HG03575 (cell line): ENCODE measurements around the gene FAM240A.
"Not testable (repeated sequence)": the region's sequence is repeated elsewhere in the genome, so short reads cannot be mapped to it uniquely, and the experiment has no call there.

ENCODE experiments used
- ATAC-seq: cut with Tn5 transposase; IDR thresholded peaks from one replicate; pipeline ENCODE4 v1.9.1; 2021; ENCODE audit not compliant: unreplicated experiment, insufficient number of reproducible peaks, low FRiP score; ENCODE audit errors: extremely low read depth

The FAM240A gene

GRCh38 chr3:46585799-46586693 is 26.3 kb upstream of the FAM240A start:
- ATAC-seq = no peak

DNA sequence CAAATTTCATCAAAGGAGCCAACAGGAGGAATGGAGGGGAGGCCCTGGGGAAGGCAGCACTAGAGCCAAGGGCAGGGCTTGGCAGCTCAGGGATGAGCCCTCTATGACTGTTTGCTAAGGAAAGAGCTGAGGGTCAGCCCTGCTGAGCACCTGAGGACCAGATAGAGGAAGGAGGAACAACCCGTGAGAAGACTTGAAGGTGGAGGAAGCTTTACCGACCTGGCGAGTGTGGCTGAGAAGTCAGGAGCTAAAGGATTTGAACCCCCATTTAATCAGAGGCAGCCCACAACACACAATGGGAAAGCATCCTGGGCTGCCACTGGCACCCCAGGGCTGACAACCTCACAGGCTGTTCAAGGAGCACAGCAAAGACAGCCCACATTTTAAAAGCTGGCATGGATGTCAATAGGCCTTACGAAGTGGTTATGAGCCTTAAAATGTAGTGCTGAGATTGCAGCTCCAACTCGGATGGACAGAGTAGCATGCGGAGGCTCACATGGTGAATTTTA is 25.5 kb upstream of the FAM240A start:
- no peak for ATAC-seq

GRCh38 chr3:46587268-46587667 is 25.1 kb upstream of the FAM240A start:
- not testable (repeated sequence) for ATAC-seq

DNA sequence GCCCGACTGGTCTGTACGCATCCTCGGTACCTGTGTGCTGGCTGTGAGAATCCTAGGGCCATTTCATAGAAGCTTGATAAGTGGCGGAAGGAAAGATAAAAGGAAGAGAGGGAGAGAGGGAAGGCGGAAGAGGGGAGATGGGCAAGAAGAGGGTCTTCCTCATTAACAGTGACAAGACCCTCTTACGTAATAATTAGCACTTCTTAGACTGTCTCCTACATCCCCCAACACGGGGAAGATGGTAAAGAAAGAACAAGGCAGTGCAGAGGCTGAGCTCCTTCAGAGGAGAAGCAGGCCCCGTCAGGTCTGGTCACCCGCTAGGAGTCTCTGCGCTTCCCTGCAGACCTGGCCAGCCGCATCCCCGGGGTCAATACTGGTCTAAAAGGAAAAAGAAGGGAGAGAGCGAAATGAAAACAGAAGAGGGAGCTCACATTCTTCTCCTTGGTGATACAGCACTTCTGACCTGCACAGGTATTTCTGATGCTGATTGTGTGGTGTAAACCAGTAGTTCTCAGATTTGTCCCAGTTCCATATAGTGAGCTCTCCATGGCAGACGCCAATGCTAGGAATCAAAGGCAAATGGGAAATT is 19.0 kb upstream of the FAM240A start:
- ATAC-seq = no peak

GRCh38 chr3:46593979-46594378 is 18.3 kb upstream of the FAM240A start:
- ATAC-seq = no peak

DNA sequence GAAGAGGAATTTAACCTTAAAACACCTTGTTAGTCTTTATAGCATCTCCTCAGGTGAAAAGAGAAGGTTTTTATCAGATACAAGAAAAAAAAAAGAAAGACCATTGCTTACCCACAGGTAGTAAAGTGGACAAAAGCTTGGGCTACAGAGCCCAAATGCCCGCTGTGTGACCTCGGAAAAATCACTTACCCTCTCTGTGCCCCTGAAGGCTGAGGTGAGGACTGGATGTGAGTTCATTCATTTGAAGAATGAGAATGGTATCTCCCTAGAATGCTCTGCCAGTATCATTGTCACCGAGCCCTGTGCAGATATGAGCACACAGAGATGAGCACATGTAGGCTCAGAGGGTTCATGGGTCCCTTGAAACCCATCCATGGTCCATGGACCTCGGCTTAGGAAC is 17.6 kb upstream of the FAM240A start:
- ATAC-seq = no peak

- no peak for ATAC-seq
These were observed 16.5 kb upstream of the FAM240A start for GRCh38 chr3:46595819-46596314.

DNA sequence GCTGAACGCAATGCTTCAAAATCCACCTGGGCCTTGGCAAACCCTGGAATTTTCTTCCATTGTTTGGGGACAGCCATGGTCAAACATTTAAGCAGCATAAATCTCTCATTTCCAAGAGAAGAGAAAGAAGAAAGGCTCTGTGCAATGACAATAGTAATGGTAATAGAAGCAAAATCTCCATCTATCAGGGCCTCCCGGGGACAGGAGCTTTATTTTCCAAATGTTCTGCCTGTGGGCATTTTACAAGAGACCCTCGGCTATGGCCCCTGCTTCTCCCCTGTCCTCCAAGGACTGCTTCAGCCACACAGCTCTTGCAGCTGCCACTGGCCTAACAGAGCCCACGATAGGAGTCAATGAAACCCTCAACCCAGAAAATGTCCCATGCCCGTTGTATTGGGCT is 12.7 kb upstream of the FAM240A start:
- no peak for ATAC-seq

DNA sequence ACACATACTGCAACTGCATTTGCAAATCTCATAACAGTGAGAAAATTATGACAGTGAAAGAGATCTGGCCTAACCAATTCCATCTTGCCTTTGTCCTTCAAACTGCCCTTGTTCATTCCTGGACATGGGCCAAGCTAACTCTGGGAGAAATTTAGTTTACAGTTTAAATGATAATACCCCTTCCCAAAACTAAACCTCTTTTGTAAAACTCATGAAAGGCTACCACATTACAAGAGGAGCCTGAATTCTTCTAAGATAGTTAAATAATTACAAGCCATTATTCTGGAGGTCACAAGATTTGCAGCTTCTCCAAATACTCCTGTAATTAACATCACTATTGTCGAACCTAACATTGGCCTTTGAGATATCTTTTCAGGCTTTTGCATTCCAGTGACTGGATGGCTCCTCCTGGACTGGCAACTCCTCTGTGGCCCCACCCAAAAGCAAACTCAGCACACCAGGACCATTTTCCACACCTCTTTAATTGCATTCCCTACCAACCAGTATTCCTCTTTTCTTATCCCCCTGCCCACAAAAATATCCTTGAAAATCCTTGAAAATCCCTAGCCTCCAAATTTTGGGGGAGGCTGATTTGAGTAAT is 8.8 kb upstream of the FAM240A start:
- no peak for ATAC-seq

DNA sequence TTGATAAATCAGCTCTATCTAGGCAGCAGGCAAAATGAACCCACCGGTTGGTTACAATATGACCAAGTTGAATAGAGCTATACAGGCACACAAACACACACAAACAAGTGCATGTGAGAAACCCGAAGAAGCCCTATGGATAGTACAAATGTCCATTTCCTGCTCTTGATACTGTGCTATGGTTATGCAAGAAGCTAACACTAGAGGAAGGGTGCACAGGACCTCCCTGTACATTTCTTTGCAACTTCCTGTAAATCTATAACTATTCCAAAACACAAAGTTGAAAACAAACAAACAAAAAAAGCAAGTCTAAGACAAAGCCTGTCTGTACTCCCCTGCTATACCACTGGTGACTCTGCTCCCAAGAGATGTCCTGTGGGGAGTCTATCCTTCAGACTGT is 8.2 kb upstream of the FAM240A start:
- ATAC-seq = no peak

GRCh38 chr3:46607603-46608028 is 4.7 kb upstream of the FAM240A start:
- ATAC-seq = no peak

DNA sequence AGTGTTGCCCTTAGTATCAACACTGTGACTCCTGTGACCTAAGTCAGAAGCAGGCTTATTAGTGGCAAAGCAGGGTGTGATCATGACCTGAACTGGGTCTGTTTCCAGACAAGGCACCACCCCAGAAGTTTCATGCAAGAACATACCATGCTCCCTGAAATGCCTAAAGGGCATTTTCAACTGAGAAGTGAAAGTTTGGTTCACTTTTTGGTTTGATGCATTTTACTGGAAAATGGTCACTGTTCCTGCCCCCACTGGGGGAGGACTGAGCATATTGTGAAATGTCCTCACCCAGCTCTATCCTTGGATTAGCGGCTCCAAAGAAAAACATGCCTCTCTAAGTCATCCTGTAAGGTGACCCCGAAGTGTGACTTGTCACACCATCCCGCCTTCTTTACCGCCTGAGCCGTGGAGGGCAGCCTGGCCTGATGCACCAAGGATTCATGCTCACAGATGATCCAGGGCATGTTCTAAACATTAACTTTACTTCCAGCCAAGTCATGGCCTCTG is 3.1 kb upstream of the FAM240A start:
- no peak for ATAC-seq

- no peak for ATAC-seq
These were observed 2.2 kb upstream of the FAM240A start for GRCh38 chr3:46609944-46610722.

GRCh38 chr3:46613313-46614005 is 1.1 kb downstream of the FAM240A start:
- ATAC-seq = no peak

DNA sequence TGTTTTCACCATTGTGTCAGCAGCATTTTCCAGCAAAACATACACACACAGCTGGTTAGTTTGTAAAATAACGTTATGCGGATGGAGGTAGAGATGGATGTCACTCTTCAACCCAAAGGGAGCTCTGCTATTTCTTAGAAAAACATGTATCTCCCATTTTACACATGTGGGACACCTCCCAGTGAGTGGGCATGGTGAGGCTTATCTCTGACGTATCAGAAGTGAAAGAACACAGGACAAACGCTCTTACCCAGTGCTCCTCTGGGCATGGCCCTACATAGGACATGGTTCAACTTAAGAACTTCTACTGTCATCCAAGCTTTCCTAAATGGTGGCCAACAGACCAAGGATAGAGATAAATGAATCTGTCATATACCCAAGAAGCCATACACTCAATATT is 2.1 kb downstream of the FAM240A start:
- ATAC-seq = no peak

GRCh38 chr3:46615050-46615775 is 2.9 kb downstream of the FAM240A start:
- no peak for ATAC-seq

DNA sequence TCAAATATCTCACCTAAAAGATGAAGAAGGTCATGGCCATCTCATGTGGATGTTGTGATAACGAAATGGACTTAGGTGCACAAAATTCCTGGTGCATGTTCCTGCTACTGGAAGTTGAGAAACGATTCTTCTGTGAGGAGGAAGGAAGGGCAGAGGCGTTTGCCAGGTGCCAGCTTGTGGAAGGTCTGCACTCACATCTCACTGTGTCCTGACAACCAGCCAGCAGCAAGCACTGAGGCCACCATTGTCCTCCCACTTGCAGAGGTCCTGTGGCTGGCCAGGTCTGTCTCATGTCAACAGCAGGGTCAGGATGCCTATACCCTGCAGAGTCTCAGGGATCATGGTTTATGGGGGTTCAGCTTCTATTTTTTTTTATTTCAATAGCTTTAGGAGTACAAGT is 3.7 kb downstream of the FAM240A start:
- no peak for ATAC-seq

DNA sequence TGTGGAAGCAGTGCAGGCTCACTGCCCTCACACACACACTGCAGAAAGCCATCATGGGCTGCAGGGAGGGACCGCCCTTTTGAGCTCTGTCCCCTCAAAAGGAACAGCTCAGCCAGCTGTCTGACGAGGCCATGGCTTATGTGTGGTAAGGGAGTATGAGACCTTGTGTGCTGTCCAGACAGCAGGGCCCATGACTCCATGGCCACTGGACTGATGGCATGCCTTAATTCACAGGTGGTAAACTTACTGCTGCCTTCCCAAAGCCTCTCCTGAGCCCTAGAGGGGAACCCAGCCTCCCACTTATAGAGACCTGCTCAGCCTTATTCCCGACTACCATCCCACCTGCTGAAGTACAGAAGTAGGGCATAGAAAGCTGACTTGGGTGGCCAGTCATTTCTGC is 5.6 kb downstream of the FAM240A start:
- no peak for ATAC-seq
